ENCODE data around the gene FOXP1. TPM values are rescaled to one million over a fixed set of nuclear protein-coding genes. Genes with fewer than 3 reads are reported as not detected.

FOXP1 gene
- total RNA-seq, 2 donors from 2014 or later, result 42.1 to 50.0 TPM

DNA sequence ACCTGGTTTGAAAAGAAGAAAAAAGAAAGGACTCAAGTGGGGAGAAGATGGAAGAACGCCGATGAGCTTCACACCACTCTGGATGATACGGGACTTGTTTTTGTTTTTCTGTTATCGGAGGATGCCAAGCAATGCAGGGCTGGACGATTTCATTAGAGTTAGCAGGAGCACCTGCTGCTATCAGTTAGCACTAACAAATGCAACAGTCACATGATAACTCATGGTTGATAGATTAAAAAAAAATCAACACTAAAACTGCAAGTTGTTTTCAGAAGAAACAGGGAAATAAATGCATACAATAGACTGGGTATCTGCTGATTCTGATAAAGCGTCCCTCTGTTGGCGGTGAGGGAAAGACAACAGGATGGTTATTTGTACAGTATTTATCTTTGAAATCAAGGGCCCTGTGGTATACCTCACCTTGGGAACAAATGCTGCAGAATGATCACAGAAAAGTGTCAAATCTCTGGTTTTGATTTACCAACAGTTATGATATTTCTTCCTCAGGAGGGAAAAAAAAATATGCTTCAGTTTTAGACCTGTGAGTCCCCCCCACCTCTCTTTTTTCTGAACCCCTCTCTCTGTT lies 575.1 kb downstream of the FOXP1 start:
- no peak for DNase-seq
- ATAC-seq, result no peak
- intact Hi-C loops (cut with DNase I), result loop anchor here in 1 of 2 donors (5.0 to 10.0 kb wide), 3 partner anchors 59 to 576 kb away; partner anchors contain the start of gene FOXP1

DNA sequence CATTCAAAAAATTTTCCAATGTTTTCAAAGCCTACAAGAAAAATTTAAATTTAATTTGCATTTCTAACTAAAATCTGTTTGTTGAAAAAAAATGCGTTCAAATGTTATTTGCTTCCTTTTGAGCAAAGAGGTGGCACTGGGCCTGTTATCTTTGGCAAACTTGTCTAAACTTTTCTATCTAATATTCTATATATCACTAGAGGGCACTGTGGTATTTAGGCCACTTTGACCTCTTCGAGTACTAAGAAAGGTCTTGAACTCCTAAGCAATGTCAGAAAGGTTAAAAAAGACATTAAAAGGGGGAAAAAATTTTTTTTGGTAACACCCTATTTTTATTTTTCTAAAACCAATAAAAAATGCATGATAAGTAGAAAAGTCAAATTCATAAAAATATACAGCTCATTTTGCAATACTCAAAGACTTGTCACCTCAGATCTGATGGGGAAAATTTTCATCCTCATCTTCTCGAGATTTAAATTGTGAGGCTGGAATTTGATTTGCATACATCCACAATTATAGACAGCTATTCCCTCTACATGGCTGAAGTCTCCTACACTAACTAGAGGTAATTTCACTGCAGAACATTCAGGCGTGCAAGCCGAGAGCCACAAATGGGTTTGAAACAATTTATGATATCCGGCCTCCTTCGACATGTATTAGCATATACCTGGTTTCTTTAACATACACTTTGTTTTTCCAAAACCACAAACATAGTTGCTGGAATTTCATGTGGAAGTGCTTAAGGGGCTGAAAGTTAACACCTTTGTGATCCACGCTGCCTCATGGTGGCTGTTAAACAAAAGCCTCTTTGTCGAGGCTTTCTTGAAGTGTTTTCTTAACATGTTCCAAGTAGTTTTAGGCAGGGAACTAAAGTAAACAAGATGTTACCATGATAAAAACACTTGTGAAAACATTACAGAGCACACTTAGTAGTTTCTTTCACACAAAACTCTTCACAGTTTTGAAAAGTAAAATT lies 576.4 kb downstream of the FOXP1 start:
- intact Hi-C loops (cut with DNase I), result loop anchor here in 1 of 2 donors (5.0 to 10.0 kb wide), 3 partner anchors 60 to 578 kb away; partner anchors contain the start of gene FOXP1
- ATAC-seq (peak in 1 of 2 donors; percentile 60), DNase-seq (no peak)

DNA sequence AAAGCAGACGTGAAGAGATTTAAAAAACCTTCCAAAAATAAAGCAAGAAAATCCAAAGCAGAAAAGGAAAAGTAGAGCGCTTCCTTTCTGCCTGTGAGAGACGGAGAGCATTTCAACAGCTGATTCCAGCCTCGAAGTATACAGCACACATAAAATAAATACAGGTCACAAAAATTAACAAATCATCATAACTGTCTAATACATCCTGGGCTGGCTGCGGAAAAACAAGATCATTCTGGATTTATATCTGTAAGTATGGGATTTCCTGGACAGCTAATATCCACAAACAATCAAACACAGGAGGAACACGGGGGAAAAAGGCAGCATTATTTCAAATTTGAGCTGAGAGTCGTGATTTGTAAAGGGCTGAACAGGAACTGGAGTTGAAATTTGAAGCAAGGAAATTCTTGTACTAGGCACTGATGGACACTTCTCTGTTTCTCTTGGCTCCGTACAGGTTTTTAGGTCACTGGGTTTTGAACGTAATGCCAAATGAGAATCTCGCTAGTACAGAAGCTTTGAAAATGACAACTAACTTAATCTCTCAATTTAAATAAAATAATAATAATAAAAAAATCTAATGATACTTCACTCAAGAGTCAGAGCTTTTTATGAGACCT lies 577.7 kb downstream of the FOXP1 start:
- intact Hi-C loops (cut with DNase I), result loop anchor here in 1 of 2 donors (5.0 to 10.0 kb wide), 3 partner anchors 61 to 579 kb away; partner anchors contain the start of gene FOXP1
- DNase-seq (no peak), ATAC-seq (peak; percentile 55 to 60)

DNA sequence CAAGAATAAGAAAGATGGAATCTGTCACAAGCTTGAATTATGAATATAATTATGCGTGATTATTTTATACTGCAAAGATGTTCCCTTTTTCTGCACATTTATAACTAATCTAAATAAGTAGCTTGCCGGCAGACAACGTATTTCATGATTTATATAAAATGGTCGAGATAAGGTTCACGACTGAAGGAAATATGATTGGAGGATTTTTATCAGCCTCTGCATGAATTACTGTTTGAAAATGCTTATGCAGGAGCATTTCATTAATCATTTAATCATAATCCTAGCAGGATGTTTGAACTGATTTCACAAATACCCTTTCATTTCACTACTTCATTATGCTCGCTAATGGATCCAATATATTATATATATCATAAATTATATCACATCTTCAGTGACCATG lies 580.0 kb downstream of the FOXP1 start:
- intact Hi-C loops (cut with DNase I), result loop anchor here in 1 of 2 donors (10.0 kb wide), 1 partner anchor 581 kb away; the partner anchor contains the start of gene FOXP1
- ATAC-seq (no peak), DNase-seq (no peak)

DNA sequence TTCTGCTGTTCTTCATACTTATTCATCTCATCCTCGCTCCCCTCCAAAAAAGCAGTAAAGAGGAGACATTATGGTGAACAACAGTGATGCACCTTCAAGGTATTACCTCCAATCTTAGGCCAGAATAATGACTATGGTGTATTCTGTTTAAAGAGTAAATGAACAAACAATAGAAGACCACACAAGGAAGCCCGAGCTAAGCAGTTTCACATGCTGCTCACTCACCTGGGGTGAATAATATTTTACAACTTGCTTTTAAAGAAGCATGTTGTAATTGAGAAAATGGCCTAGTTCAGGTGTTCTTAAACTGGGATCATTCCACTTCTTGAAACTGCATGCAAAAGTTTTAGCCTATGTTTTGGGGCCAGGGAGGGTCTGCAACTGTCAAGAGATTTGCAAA lies 581.2 kb downstream of the FOXP1 start:
- no peak for ATAC-seq
- no peak for DNase-seq
- intact Hi-C loops (cut with DNase I), result loop anchor here in 1 of 2 donors (10.0 kb wide), 1 partner anchor 583 kb away; the partner anchor contains the start of gene FOXP1

- intact Hi-C loops (cut with DNase I), result loop anchor here in 1 of 2 donors (10.0 kb wide), 1 partner anchor 583 kb away; the partner anchor contains the start of gene FOXP1
- ATAC-seq (no peak), DNase-seq (no peak)
Measured at GRCh38 chr3:71001303-71001830, 582.2 kb downstream of the FOXP1 start.

- intact Hi-C loops (cut with DNase I), result loop anchor here in 1 of 2 donors (10.0 kb wide), 1 partner anchor 584 kb away; the partner anchor contains the start of gene FOXP1
- ATAC-seq (no peak), DNase-seq (no peak)
Measured at GRCh38 chr3:71000483-71000882, 583.0 kb downstream of the FOXP1 start.

GRCh38 chr3:70999730-71000129 lies 583.8 kb downstream of the FOXP1 start:
- DNase-seq (no peak), ATAC-seq (peak; percentile 63 to 68)
- intact Hi-C loops (cut with DNase I), result loop anchor here in 1 of 2 donors (10.0 kb wide), 1 partner anchor 585 kb away; the partner anchor contains the start of gene FOXP1

DNA sequence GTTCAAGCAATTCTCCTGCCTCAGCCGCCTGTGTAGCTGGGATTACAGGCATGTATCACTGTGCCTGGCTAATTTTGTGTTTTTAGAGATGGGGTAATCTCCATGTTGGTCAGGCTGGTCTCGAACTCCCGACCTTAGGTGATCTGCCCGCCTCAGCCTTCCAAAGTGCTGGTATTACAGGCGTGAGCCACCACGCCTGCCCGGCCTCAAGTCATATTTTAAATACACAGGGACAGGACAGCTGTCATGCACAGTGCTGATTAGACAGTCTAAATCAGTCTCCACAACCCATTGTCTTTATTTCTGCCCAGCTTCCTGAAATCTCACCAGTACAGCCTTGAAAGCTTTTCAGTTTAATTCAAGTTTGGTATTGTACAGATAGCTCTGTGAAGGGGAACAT lies 587.4 kb downstream of the FOXP1 start:
- DNase-seq (no peak), ATAC-seq (no peak)
- intact Hi-C loops (cut with DNase I), result no loop called here

GRCh38 chr3:70994644-70995043 lies 588.9 kb downstream of the FOXP1 start:
- intact Hi-C loops (cut with DNase I), result no loop called here
- ATAC-seq, result no peak
- DNase-seq, result no peak

GRCh38 chr3:70992562-70993204 lies 590.8 kb downstream of the FOXP1 start:
- ATAC-seq (no peak), DNase-seq (no peak)
- intact Hi-C loops (cut with DNase I), result no loop called here

GRCh38 chr3:70992131-70992530 lies 591.4 kb downstream of the FOXP1 start:
- intact Hi-C loops (cut with DNase I), result no loop called here
- no peak for ATAC-seq
- DNase-seq, result no peak

GRCh38 chr3:70990723-70991122 lies 592.8 kb downstream of the FOXP1 start:
- intact Hi-C loops (cut with DNase I), result no loop called here
- no peak for ATAC-seq
- DNase-seq, result no peak

DNA sequence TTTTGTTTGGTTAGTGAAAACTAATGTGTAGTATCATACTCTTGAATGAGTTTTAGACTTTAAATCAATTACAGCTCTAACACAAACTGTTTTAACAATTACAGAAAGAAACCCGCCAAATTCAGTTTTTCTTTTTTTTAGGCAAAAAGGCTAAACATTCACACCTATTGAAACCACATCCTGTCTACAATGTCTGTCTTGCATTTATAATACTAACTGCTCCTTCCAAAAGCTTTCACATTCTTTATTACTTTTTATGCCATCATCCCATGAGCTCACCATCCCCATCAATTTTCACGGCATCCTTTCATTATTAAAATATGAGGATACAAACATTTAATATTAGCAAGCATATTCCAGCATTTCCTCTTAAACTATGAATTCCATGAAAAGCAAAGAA lies 593.3 kb downstream of the FOXP1 start:
- DNase-seq (no peak), ATAC-seq (no peak)
- intact Hi-C loops (cut with DNase I), result no loop called here

DNA sequence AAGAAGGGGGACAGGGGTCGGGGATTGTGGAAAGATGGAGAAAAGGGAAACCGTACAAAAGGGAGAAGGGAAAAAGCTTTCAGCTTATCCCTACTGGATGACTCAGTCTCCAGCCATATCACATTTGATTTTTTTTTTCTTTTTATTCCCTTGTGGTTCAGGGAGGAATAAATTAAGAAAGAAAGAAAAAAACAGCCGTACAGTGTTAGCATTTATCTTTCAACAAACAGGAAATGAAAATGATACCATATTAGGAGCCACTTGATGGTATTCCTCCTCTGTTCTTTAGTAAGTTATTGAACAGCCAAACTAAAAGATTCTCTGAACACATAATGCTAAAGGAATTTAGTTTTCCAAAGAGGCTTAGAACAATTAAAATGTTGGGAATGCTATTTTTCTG lies 594.4 kb downstream of the FOXP1 start:
- DNase-seq (no peak), ATAC-seq (peak; percentile 66 to 72)
- intact Hi-C loops (cut with DNase I), result no loop called here

DNA sequence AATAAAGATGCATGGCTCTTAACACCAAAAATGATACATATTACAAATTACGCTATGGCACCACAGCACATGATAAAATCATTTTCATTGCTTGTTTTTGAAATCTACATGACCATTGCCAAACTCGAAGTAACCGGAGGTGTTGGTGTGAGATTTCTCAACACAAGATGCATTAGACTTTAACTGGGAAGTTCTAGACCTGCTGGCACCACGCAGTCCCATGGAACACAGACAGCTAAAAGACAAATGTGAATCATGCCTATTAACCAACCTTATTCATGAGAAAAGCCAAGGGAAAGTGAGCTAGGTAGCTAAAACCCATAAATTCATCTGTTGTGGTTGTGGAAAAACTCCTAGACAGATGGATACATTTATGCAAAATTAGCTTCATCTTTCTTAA lies 595.4 kb downstream of the FOXP1 start:
- ATAC-seq (no peak), DNase-seq (no peak)
- intact Hi-C loops (cut with DNase I), result no loop called here

DNA sequence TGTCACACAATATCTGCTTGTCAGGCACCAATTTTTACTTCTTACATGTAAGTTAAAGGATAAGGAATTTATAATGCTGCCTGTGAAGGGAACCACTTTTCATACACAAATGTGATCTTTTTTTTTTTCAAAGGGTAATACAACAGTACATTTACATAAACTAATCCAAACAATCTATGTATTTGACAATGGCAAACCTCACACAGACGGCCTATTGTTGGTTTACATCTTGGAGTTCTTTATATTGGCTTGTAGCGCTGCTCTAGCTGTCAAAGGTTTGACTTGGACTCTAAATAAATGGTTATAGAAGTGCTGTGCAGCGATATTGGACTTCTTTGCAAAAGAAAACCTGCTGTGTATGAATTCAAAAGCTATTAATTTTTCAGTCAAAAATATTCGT lies 598.0 kb downstream of the FOXP1 start:
- intact Hi-C loops (cut with DNase I), result no loop called here
- no peak for ATAC-seq
- DNase-seq, result no peak

- DNase-seq (no peak), ATAC-seq (no peak)
- intact Hi-C loops (cut with DNase I), result no loop called here
Measured at GRCh38 chr3:70984776-70985482, 598.6 kb downstream of the FOXP1 start.

All from left cardiac atrium (tissue), 4 donors.